Fibroblast of lung (primary cell): Measurements from ENCODE around the gene SORCS3. TPM values are rescaled to one million over a fixed set of nuclear protein-coding genes. Genes with fewer than 3 reads are reported as not detected.

ENCODE experiments used
- DNase-seq, 2 donors: peaks; one replicate each; pipeline versions ENCODE4 v3.0.0 to v3.0.0-alpha.2; 2010; ENCODE audit warnings: low read depth in 2 of 2
- H2AFZ ChIP-seq: 2 replicates; pipeline ENCODE4 v1.5.1; 2012; ENCODE audit warnings: low read length, control low read depth, inconsistent platforms
- H3K27ac ChIP-seq: 2 replicates; pipeline ENCODE4 v1.5.1; 2011; ENCODE audit warnings: low read length, control low read depth; ENCODE audit not compliant: insufficient read depth
- H3K27me3 ChIP-seq: 2 replicates; pipeline ENCODE4 v1.5.1; 2011; ENCODE audit warnings: mild to moderate bottlenecking, low read length; ENCODE audit not compliant: control insufficient read depth, insufficient read depth
- H3K36me3 ChIP-seq: 2 replicates; pipeline ENCODE4 v1.5.1; 2011; ENCODE audit warnings: low read length; ENCODE audit not compliant: control insufficient read depth, insufficient read depth
- H3K4me1 ChIP-seq: 2 replicates; pipeline ENCODE4 v1.5.1; 2011; ENCODE audit warnings: low read length; ENCODE audit not compliant: control insufficient read depth, insufficient read depth; ENCODE audit errors: extremely low read depth
- H3K4me2 ChIP-seq: 2 replicates; pipeline ENCODE4 v1.5.1; 2011; ENCODE audit warnings: low read length, control low read depth; ENCODE audit not compliant: insufficient read depth; ENCODE audit errors: extremely low read depth
- H3K4me3 ChIP-seq, 4 experiments: fragments of 200-600 bp in 1 of 4; sonication (generic) in 1 of 4; replicated peaks in 1 of 4; 2 replicates each; pipeline ENCODE4 v1.5.1; 2011 to 2016; ENCODE audit warnings: low read length in 4 of 4, low read depth in 3 of 4, mild to moderate bottlenecking in 3 of 4, control low read depth in 2 of 4, inconsistent platforms in 1 of 4, mixed read lengths in 1 of 4; ENCODE audit not compliant: insufficient read depth in 1 of 4; ENCODE audit errors: control extremely low read depth in 1 of 4
- H3K79me2 ChIP-seq: 2 replicates; pipeline ENCODE4 v1.5.1; 2012; ENCODE audit warnings: mild to moderate bottlenecking, low read length, inconsistent platforms; ENCODE audit not compliant: control insufficient read depth, insufficient read depth
- H3K9ac ChIP-seq: 2 replicates; pipeline ENCODE4 v1.5.1; 2011; ENCODE audit warnings: mild to moderate bottlenecking, low read length, control low read depth; ENCODE audit not compliant: insufficient read depth
- H3K9me3 ChIP-seq: 2 replicates; pipeline ENCODE4 v1.5.1; 2012; ENCODE audit warnings: low read depth, low read length; ENCODE audit not compliant: control insufficient read depth, insufficient read depth
- H4K20me1 ChIP-seq: 2 replicates; pipeline ENCODE4 v1.5.1; 2011; ENCODE audit warnings: low read length; ENCODE audit not compliant: control insufficient read depth, insufficient read depth; ENCODE audit errors: extremely low read depth
- CTCF ChIP-seq, 2 donors: IDR thresholded peaks in 1 of 2; conservative IDR thresholded peaks in 1 of 2; 1 replicate in 1 of 2; 2 replicates in 1 of 2; pipeline ENCODE4 v1.5.1; 2011 to 2012; ENCODE audit warnings: low read length in 2 of 2, control low read depth in 1 of 2, inconsistent platforms in 1 of 2, low read depth in 1 of 2, mild to moderate bottlenecking in 1 of 2
- EZH2 ChIP-seq: IDR thresholded peaks from 2 replicates; pipeline ENCODE4 v1.5.1; 2012; ENCODE audit warnings: low read length, control low read depth, mild to moderate bottlenecking; ENCODE audit errors: missing control alignments
- polyA plus RNA-seq, 2 donors: library from polyadenylated mRNA; depleted of rRNA in 1 of 2; stranded (reverse) in 1 of 2; unstranded in 1 of 2; fragments of >200 nt; gene quantifications; 2 replicates each; pipeline ENCODE4 v1.2.1, GENCODE V29; 2011 to 2012; ENCODE audit warnings: missing spikeins in 1 of 2
- total RNA-seq: library from RNA; depleted of rRNA; stranded (reverse); fragments of >200 nt; gene quantifications from 2 replicates; pipeline ENCODE4 v1.2.1, GENCODE V29; 2014

The SORCS3 gene
- total and polyA plus RNA-seq, 2 donors (not counting 1 experiment from before 2014, with no cell fraction given), result not detected

GRCh38 chr10:104804880-104805279 lies 163.8 kb downstream of the SORCS3 start:
- no peak for DNase-seq

GRCh38 chr10:104806801-104807200 lies 165.7 kb downstream of the SORCS3 start:
- no peak overlapping the region for H3K4me3 ChIP-seq
- no peak overlapping the region for H3K4me2 ChIP-seq
- H3K9me3 ChIP-seq, result no peaks in the 10 kb centered on the region
- no peaks in the 10 kb centered on the region for H4K20me1 ChIP-seq
- H3K9ac ChIP-seq, result no peak overlapping the region
- no peaks in the 10 kb centered on the region for H3K79me2 ChIP-seq
- no peak overlapping the region for H3K27ac ChIP-seq
- no peaks in the 10 kb centered on the region for H3K27me3 ChIP-seq
- H3K4me1 ChIP-seq, result no peaks in the 10 kb centered on the region
- no peaks in the 10 kb centered on the region for H3K36me3 ChIP-seq
- TF ChIP-seq EZH2, result no peak
- no peak for TF ChIP-seq CTCF (conservative IDR thresholded peaks at IDR 0.05 in 1 of 2, IDR thresholded peaks at IDR 0.05 in 1 of 2; ENCODE audit: low read depth in 1 of 2, low read length in 2 of 2)
- DNase-seq, result no peak
- H2AFZ ChIP-seq, result no peak overlapping the region

More at GRCh38 chr10:104804880-104805279, 163.8 kb downstream of the SORCS3 start:
- Histone ChIP-seq H3K9ac (no peak overlapping the region), H3K9me3 (no peaks in the 10 kb centered on the region), H3K4me2 (no peak overlapping the region), H3K27ac (no peak overlapping the region), H3K4me1 (no peaks in the 10 kb centered on the region), H3K4me3 (no peak overlapping the region), H3K27me3 (no peaks in the 10 kb centered on the region), H4K20me1 (no peaks in the 10 kb centered on the region), H3K79me2 (no peaks in the 10 kb centered on the region), H2AFZ (no peak overlapping the region), H3K36me3 (no peaks in the 10 kb centered on the region)
- no peak for TF ChIP-seq CTCF (conservative IDR thresholded peaks at IDR 0.05 in 1 of 2, IDR thresholded peaks at IDR 0.05 in 1 of 2; ENCODE audit: low read depth in 1 of 2, low read length in 2 of 2)
- TF ChIP-seq EZH2, result no peak

- Histone ChIP-seq H3K27ac (no peak overlapping the region), H3K27me3 (no peaks in the 10 kb centered on the region), H3K4me1 (no peaks in the 10 kb centered on the region), H3K4me3 (no peak overlapping the region), H3K36me3 (no peaks in the 10 kb centered on the region), H2AFZ (no peak overlapping the region), H3K9ac (no peak overlapping the region), H3K9me3 (no peaks in the 10 kb centered on the region), H4K20me1 (no peaks in the 10 kb centered on the region), H3K79me2 (no peaks in the 10 kb centered on the region), H3K4me2 (no peak overlapping the region)
- TF ChIP-seq CTCF (conservative IDR thresholded peaks at IDR 0.05 in 1 of 2, IDR thresholded peaks at IDR 0.05 in 1 of 2; ENCODE audit: low read depth in 1 of 2, low read length in 2 of 2) (no peak), EZH2 (no peak)
- no peak for DNase-seq
Observed at GRCh38 chr10:104807581-104808310, 166.7 kb downstream of the SORCS3 start.
